ENCODE data around the gene MRPL23. TPM values are rescaled to one million over a fixed set of nuclear protein-coding genes. Genes with fewer than 3 reads are reported as not detected.

MRPL23 gene
- total RNA-seq, 2 experiments from 2014 or later = 31.1 to 38.3 TPM

DNA sequence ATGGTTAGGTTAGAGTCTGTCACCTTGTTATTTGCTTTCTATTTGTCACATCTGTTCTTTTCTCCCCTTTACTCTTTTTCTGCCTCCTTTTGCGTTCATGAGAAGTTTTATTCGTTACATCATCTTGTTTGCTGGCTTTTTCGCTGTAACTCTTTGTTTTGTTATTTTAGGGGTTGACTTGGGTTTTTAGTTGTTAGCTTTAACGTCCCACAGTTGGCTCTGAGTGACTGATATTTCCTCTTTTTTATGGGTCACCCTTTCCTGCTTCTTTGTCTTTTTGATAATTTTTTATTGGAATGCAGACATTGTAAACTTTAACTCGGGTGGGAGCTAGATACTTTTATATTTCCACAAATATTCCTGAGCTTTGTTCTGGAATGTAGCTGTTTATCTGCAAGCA, 41.0 kb upstream of the MRPL23 start:
- no peak overlapping the region for H3K4me3 Mint-ChIP-seq
- no peak overlapping the region for H3K27ac ChIP-seq (ENCODE audit: low read depth in 1 of 2, low read length in 2 of 2)
- TF ChIP-seq, protein P1, sequence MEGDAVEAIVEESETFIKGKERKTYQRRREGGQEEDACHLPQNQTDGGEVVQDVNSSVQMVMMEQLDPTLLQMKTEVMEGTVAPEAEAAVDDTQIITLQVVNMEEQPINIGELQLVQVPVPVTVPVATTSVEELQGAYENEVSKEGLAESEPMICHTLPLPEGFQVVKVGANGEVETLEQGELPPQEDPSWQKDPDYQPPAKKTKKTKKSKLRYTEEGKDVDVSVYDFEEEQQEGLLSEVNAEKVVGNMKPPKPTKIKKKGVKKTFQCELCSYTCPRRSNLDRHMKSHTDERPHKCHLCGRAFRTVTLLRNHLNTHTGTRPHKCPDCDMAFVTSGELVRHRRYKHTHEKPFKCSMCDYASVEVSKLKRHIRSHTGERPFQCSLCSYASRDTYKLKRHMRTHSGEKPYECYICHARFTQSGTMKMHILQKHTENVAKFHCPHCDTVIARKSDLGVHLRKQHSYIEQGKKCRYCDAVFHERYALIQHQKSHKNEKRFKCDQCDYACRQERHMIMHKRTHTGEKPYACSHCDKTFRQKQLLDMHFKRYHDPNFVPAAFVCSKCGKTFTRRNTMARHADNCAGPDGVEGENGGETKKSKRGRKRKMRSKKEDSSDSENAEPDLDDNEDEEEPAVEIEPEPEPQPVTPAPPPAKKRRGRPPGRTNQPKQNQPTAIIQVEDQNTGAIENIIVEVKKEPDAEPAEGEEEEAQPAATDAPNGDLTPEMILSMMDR (IDR thresholded peaks at IDR 0.05) = no peak
- intact Hi-C loops (cut with DNase I, micrococcal nuclease) = no loop called here
- no peaks in the 10 kb centered on the region for H3K27me3 Mint-ChIP-seq
- H3K9me3 ChIP-seq (ENCODE audit: control insufficient read depth in 1 of 2, insufficient read depth in 1 of 2, low read length in 2 of 2) = no peaks in the 10 kb centered on the region
- H3K27me3 ChIP-seq (ENCODE audit: control insufficient read depth in 1 of 2, insufficient read depth in 2 of 2, low read length in 2 of 2) = no peaks in the 10 kb centered on the region
- no peaks in the 10 kb centered on the region for H3K36me3 Mint-ChIP-seq (ENCODE audit: low read depth)
- POLR2A ChIA-PET = no interaction called here
- no peaks in the 10 kb centered on the region for H3K4me1 ChIP-seq (ENCODE audit: insufficient read depth, low read length)
- no peak overlapping the region for H3K27ac Mint-ChIP-seq
- H3K4me1 Mint-ChIP-seq (ENCODE audit: low read depth) = no peaks in the 10 kb centered on the region
- no peaks in the 10 kb centered on the region for H3K9me3 Mint-ChIP-seq
- no peak for ATAC-seq (ENCODE audit: poor library complexity)
- H3K4me3 ChIP-seq (ENCODE audit: low read length) = no peak overlapping the region
- no peak for DNase-seq
- H3K36me3 ChIP-seq (ENCODE audit: insufficient read depth, low read length) = no peaks in the 10 kb centered on the region
- CTCF ChIA-PET = no interaction called here

DNA sequence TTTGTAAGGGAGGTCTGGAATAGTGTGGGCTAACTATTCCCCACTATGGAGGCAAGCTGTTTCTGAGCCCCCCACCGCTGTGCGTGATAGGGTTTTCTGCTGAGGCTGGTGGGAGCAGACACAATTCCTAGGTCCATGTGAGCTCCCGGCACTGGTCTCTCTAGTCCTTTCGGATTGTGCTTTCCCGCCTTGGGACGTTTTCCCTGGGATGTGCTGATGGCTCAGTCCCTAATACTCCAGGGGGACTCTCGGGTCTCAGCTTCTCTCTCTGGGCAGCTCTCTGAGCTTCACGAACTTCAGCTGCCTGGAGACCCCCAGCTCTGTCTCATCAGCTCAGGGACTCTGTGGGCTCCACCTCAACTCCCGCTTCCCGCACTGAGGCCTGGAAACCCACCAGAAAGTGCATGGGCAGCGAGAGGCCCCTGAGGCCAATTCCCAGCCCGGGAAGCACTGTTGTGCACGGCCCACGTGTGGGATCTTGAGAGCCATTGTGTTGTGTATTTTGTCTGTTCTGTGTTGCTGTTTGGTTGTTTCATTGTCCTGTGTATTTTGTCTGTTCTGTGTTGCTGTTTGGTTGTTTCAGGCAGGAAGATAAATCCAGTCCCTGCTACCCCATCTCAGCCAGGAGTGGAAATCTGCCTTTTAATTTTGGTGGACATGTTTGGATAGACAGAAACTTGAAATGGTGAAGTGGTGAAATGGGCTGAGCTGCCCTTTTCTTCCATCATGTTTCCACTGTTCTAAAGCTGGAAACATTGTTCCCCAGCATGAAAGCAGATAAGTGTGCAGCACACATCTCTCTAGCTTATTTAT, 40.3 kb upstream of the MRPL23 start:
- intact Hi-C loops (cut with DNase I, micrococcal nuclease) = no loop called here
- no peak overlapping the region for H3K4me3 ChIP-seq (ENCODE audit: low read length)
- no peak for DNase-seq
- no peaks in the 10 kb centered on the region for H3K27me3 ChIP-seq (ENCODE audit: control insufficient read depth in 1 of 2, insufficient read depth in 2 of 2, low read length in 2 of 2)
- Mint-ChIP-seq H3K27me3 (no peaks in the 10 kb centered on the region), H3K27ac (no peak overlapping the region), H3K9me3 (no peaks in the 10 kb centered on the region), H3K36me3 (ENCODE audit: low read depth) (no peaks in the 10 kb centered on the region), H3K4me3 (no peak overlapping the region), H3K4me1 (ENCODE audit: low read depth) (no peaks in the 10 kb centered on the region)
- H3K4me1 ChIP-seq (ENCODE audit: insufficient read depth, low read length) = no peaks in the 10 kb centered on the region
- no peaks in the 10 kb centered on the region for H3K9me3 ChIP-seq (ENCODE audit: control insufficient read depth in 1 of 2, insufficient read depth in 1 of 2, low read length in 2 of 2)
- ChIA-PET CTCF (no interaction called here), POLR2A (no interaction called here)
- H3K36me3 ChIP-seq (ENCODE audit: insufficient read depth, low read length) = no peaks in the 10 kb centered on the region
- TF ChIP-seq, protein P1 (IDR thresholded peaks at IDR 0.05) = no peak
- ATAC-seq (ENCODE audit: poor library complexity) = no peak
- H3K27ac ChIP-seq (ENCODE audit: low read depth in 1 of 2, low read length in 2 of 2) = no peak overlapping the region

DNA sequence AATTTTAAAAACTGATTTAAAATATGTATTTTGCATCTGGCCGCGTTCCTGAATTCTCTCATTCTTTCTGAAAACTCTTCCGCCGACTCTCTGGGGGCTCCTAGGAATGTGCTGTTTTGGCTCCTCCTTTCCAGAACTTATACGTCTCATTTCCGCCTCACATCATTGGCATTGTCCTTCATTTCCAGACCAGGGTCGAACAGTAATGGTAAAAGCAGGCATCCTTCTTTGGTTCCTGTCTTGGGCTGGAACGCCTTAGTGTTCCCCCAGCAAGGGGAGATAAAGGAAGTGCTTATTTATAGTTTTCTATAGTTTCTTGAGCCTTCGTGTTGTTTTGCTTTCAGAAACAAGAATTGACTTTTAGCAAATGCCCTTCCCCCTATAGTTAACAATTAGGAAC, 38.5 kb upstream of the MRPL23 start:
- no peak overlapping the region for H3K27ac Mint-ChIP-seq

More for the DNA sequence above, 38.5 kb upstream of the MRPL23 start:
- TF ChIP-seq, protein P1 (IDR thresholded peaks at IDR 0.05) = no peak
- no peak overlapping the region for H3K4me3 Mint-ChIP-seq
- H3K36me3 Mint-ChIP-seq (ENCODE audit: low read depth) = no peaks in the 10 kb centered on the region
- Histone ChIP-seq H3K27me3 (ENCODE audit: control insufficient read depth in 1 of 2, insufficient read depth in 2 of 2, low read length in 2 of 2) (no peaks in the 10 kb centered on the region), H3K36me3 (ENCODE audit: insufficient read depth, low read length) (no peaks in the 10 kb centered on the region), H3K4me1 (ENCODE audit: insufficient read depth, low read length) (no peaks in the 10 kb centered on the region), H3K4me3 (ENCODE audit: low read length) (no peak overlapping the region), H3K9me3 (ENCODE audit: control insufficient read depth in 1 of 2, insufficient read depth in 1 of 2, low read length in 2 of 2) (no peaks in the 10 kb centered on the region), H3K27ac (ENCODE audit: low read depth in 1 of 2, low read length in 2 of 2) (no peak overlapping the region)
- DNase-seq = no peak
- no peaks in the 10 kb centered on the region for H3K4me1 Mint-ChIP-seq (ENCODE audit: low read depth)
- ATAC-seq (ENCODE audit: poor library complexity) = no peak
- no peaks in the 10 kb centered on the region for H3K9me3 Mint-ChIP-seq
- ChIA-PET CTCF (no interaction called here), POLR2A (no interaction called here)
- no peaks in the 10 kb centered on the region for H3K27me3 Mint-ChIP-seq
- intact Hi-C loops (cut with DNase I, micrococcal nuclease) = no loop called here
